HG03342 (cell line): ENCODE results near the gene SARS1.

Experiments used
- ATAC-seq: cut with Tn5 transposase; IDR thresholded peaks from one replicate; pipeline ENCODE4 v1.9.1; 2021; ENCODE audit warnings: mild to moderate bottlenecking, moderate library complexity; ENCODE audit not compliant: unreplicated experiment

Gene SARS1

GRCh38 chr1:109248797-109249629, 35.3 kb downstream of the SARS1 start, which contains the start of gene CELSR2:
Gene CELSR2 (plus strand): TSS chr1:109249539. CDS start chr1:109250080, 541 bp downstream.
- ATAC-seq = peak; percentile 78

GRCh38 chr1:109249654-109250401, 36.1 kb downstream of the SARS1 start:
- peak; percentile 14 for ATAC-seq

- no peak for ATAC-seq
Measured at GRCh38 chr1:109250454-109251276, 36.9 kb downstream of the SARS1 start.

DNA sequence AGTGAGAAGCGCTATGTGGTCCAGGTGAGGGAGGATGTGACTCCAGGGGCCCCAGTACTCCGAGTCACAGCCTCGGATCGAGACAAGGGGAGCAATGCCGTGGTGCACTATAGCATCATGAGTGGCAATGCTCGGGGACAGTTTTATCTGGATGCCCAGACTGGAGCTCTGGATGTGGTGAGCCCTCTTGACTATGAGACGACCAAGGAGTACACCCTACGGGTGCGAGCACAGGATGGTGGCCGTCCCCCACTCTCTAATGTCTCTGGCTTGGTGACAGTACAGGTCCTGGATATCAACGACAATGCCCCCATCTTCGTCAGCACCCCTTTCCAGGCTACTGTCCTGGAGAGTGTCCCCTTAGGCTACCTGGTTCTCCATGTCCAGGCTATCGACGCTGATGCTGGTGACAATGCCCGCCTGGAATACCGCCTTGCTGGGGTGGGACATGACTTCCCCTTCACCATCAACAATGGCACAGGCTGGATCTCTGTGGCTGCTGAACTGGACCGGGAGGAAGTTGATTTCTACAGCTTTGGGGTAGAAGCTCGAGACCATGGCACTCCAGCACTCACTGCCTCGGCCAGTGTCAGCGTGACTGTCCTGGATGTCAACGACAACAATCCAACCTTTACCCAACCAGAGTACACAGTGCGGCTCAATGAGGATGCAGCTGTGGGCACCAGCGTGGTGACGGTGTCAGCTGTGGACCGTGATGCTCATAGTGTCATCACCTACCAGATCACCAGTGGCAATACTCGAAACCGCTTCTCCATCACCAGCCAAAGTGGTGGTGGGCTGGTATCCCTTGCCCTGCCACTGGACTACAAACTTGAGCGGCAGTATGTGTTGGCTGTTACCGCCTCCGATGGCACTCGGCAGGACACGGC, 37.8 kb downstream of the SARS1 start:
- ATAC-seq = no peak

GRCh38 chr1:109252167-109252892, 38.6 kb downstream of the SARS1 start:
- no peak for ATAC-seq

DNA sequence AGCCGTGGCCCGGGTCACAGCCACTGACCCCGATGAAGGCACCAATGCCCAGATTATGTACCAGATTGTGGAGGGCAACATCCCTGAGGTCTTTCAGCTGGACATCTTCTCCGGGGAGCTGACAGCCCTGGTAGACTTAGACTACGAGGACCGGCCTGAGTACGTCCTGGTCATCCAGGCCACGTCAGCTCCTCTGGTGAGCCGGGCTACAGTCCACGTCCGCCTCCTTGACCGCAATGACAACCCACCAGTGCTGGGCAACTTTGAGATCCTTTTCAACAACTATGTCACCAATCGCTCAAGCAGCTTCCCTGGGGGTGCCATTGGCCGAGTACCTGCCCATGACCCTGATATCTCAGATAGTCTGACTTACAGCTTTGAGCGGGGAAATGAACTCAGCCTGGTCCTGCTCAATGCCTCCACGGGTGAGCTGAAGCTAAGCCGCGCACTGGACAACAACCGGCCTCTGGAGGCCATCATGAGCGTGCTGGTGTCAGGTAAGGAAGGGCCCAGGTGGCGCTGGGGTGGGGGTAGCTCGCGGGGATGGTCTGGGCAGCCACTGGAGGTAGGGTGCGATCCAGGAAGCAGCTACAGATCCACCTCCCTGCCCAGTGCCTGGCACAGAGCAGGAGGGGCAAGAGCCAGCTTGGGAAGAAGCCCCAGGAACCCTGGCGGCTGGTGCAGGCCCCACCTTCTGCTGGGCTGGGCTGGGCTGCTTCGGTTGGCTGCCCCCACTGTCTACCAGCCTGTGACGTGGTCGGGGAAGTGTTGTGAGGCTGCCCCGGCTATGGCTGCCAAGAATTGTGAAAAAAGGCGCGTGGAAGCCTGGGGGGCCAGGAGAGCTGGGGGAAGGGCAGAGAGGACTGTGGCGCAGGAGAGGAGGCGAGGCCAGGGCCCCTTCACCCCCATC, 39.4 kb downstream of the SARS1 start:
- no peak for ATAC-seq

- no peak for ATAC-seq
Measured at GRCh38 chr1:109253803-109254620, 40.3 kb downstream of the SARS1 start.

DNA sequence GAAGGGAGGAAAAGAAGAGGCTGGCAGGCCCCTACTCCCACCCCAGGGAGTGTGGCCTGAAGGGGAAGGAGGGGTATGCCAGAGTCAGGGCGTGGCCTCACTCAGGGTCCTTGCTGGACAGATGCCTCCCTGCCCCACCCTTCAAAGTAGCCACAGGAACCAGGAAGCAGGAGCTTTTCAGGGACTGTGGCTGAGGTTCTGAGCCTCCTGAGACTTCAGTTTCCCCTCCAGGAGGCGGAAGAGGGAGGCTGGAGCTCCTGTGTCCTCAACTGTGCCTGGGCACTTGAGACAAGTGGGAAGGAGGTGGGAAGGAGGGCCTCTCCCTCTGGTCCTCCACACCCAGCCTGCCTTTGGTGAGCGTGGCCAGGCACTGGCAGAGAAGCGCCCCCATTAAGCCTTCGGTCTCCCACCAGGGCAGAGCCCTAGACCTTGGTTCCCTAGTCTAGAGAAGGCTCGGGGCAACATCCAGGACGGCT, 40.9 kb downstream of the SARS1 start:
- no peak for ATAC-seq

DNA sequence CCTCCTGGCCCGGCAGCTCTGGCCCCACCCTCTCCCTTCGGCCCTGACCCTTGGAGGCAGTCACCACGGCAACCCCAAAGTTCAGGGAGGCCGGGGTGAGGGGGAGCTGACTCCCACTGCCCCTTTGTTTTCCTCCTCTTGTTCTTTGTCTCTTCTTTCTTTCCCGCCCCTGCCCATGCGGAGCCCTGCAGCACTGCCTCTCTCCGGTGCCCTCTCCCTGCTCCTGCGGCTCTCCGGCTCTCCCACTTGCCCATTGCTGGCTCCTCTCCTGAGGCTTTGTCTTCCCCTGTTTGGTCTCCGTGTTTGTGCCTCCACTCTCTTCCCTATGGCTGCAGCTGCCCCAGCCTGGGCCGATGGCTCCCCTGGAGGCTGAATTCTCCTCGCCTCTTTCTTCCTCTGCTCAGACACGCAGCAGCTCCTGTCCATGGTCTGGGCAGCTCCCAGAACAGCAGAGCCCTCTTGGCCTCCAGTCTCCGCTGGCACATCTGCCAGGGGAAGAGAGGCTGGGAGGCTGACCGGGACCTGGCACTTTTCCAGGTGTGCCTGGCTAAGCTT, 41.5 kb downstream of the SARS1 start:
- no peak for ATAC-seq

DNA sequence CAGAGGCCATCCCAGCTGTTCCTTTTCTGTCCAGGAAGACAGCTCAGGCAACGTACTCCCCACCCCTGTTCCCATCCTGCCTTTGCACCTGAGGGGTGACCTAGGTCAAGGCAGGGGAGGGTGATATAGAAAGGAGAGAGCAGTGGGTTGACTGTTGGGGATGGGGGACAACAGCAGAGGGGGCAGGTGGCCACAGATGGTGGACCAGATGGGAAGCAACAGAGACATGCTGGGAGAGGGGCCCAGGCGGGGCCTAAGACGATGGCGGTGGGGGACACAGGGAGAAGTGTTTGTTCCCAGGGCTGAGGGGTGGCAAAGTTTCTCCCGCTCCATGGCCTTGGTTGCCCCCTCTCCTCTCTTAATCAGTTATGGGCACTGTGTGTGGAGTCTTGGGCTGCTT, 42.0 kb downstream of the SARS1 start:
- ATAC-seq = no peak

DNA sequence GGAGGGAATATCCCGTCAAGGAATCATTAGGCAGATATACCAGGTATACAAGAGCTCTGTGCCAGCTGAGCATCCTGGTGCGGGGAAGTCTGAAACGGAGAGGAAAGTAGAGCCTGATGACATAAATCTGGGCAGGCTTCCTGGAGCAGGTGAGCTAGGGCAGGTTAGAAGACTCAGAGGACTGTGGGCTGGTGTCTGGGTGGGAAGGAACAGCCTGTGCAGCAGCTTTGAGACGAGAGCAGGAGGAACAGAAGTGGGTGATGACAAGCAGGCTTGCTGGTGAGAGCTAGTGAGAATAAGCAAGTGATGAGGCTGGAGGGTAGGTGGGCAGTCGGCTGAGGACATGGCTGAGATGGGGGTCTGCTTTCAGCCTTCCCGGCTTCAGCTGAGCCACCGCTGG, 42.4 kb downstream of the SARS1 start:
- no peak for ATAC-seq

GRCh38 chr1:109256971-109257681, 43.4 kb downstream of the SARS1 start:
- no peak for ATAC-seq

GRCh38 chr1:109257682-109258421, 44.1 kb downstream of the SARS1 start:
- no peak for ATAC-seq

GRCh38 chr1:109258481-109259466, 45.1 kb downstream of the SARS1 start:
- no peak for ATAC-seq
